Transverse colon (tissue), 4 donors: Measurements from ENCODE around the gene RCBTB1. TPM values are rescaled to one million over a fixed set of nuclear protein-coding genes. Genes with fewer than 3 reads are reported as not detected.

Source experiments
- DNase-seq: peaks from one replicate; pipeline ENCODE4 v3.0.0-alpha.2; 2019
- H3K27ac ChIP-seq, 4 donors: fragments of 200-600 bp; sonication (generic); 2 replicates each; pipeline ENCODE4 v1.5.1; 2016 to 2018; ENCODE audit warnings: inconsistent platforms in 4 of 4
- H3K27me3 ChIP-seq: fragments of 200-600 bp; sonication (generic); 2 replicates; pipeline ENCODE4 v1.5.1; 2017; ENCODE audit warnings: inconsistent platforms
- H3K36me3 ChIP-seq, 4 donors: fragments of 200-600 bp; sonication (generic); 2 replicates each; pipeline ENCODE4 v1.5.1; 2017 to 2019; ENCODE audit warnings: inconsistent platforms in 4 of 4
- H3K4me1 ChIP-seq, 4 donors: fragments of 200-600 bp; sonication (generic); 2 replicates each; pipeline ENCODE4 v1.5.1; 2017 to 2020; ENCODE audit warnings: inconsistent platforms in 4 of 4
- H3K4me3 ChIP-seq, 4 donors: fragments of 200-600 bp; sonication (generic); 1 replicate in 1 of 4; 2 replicates in 3 of 4; pipeline versions ENCODE4 v1.5.1 to v1.6.1; 2017 to 2019; ENCODE audit warnings: inconsistent platforms in 4 of 4
- H3K9me3 ChIP-seq, 2 donors: fragments of 200-600 bp; sonication (generic); 2 replicates each; pipeline ENCODE4 v1.5.1; 2017 to 2019; ENCODE audit warnings: inconsistent platforms in 2 of 2
- CTCF ChIP-seq, 5 experiments: fragments of 200-600 bp in 3 of 5; fragments of 450-650 bp in 2 of 5; sonication (generic) in 3 of 5; IDR thresholded peaks; 1 replicate in 2 of 5; 2 replicates in 3 of 5; pipeline ENCODE4 v1.5.1; 2016 to 2017; ENCODE audit warnings: antibody characterized with exemption in 5 of 5, inconsistent platforms in 3 of 5, mild to moderate bottlenecking in 2 of 5, moderate library complexity in 1 of 5
- EP300 ChIP-seq: sonication (generic); formaldehyde crosslinking; IDR thresholded peaks from one replicate; pipeline ENCODE4 v1.6.1; 2017; ENCODE audit warnings: antibody characterized with exemption, low read depth
- POLR2A ChIP-seq: fragments of 450-650 bp; IDR thresholded peaks from one replicate; pipeline ENCODE4 v1.6.1; 2016; ENCODE audit warnings: antibody characterized with exemption, mild to moderate bottlenecking, moderate library complexity
- POLR2AphosphoS5 ChIP-seq, 3 donors: sonication (generic); formaldehyde crosslinking; IDR thresholded peaks; one replicate each; pipeline ENCODE4 v1.6.1; 2016; ENCODE audit warnings: antibody characterized with exemption in 3 of 3
- WGBS, 2 donors: methylation state at CpG; one replicate each; pipeline ENCODE4 v1.1.5; 2018; ENCODE audit warnings: low coverage in 1 of 2; 5-methylcytosine and 5-hydroxymethylcytosine counted together
- in situ Hi-C, 4 donors: fragments of 200-750 bp; cut with MboI; loops; one replicate each; pipeline versions ENCODE4 v1.15.0 to v1.15.1; 2017; ENCODE audit warnings: low sequenced_read_pairs in 3 of 4, low pct_ligation_motif_present in 1 of 4, low pct_unique_long_range_greater_than_20kb in 1 of 4
- intact Hi-C: fragments of 100-400 bp; cut with DNase I; formaldehyde crosslinking; loops from one replicate; pipeline ENCODE4 v1.15.1; 2023; ENCODE audit warnings: low total_unique reads
- total RNA-seq, 4 donors: library from RNA; depleted of rRNA; stranded (reverse); fragments of >200 nt; gene quantifications; one replicate each; pipeline ENCODE4 v1.1.0, GENCODE V29; 2016

RCBTB1 gene
- total RNA-seq, 4 donors from 2014 or later: 4.9 to 10.4 (median 7.7) TPM

GRCh38 chr13:49495783-49496762, 89.3 kb downstream of the RCBTB1 start, which contains the start of gene PHF11:
Gene PHF11 (plus strand): TSS chr13:49495953. CDS start chr13:49496002, 49 bp downstream.
- peaks cover 0 to 9% (median 7%) of the 10 kb centered on the region in 4 donors for H3K4me1 ChIP-seq
- 2% methylated on average over 43 of the region's 71 CpGs; no CpG with 5 or more reads in 1 of the 2 donors for WGBS, 2 donors
- TF ChIP-seq POLR2A (peak; percentile 74), POLR2AphosphoS5 (IDR thresholded peaks at IDR 0.05) (peak; percentile 11 to 81 (median 76)), EP300 (no peak), CTCF (IDR thresholded peaks at IDR 0.05) (peak in 2 of 5 experiments; percentile 16)
- in situ Hi-C loops: no loop called here
- H3K27ac ChIP-seq: peak within 1 kb of the TSS; percentile 91 to 96 (median 92)
- DNase-seq: peak; percentile 87
- peak within 1 kb of the TSS; percentile 17 to 69 (median 56) for H3K4me3 ChIP-seq
- intact Hi-C loops: no loop called here
- H3K9me3 ChIP-seq: no peaks in the 10 kb centered on the region
- no peaks in the 10 kb centered on the region for H3K36me3 ChIP-seq
- no peaks in the 10 kb centered on the region for H3K27me3 ChIP-seq

- Histone ChIP-seq H3K4me1 (peaks cover 0 to 9% (median 7%) of the 10 kb centered on the region in 4 donors), H3K27me3 (no peaks in the 10 kb centered on the region), H3K36me3 (no peaks in the 10 kb centered on the region), H3K9me3 (no peaks in the 10 kb centered on the region), H3K27ac (peak overlapping the region; percentile 91 to 96 (median 92)), H3K4me3 (peak overlapping the region; percentile 17 to 69 (median 56))
- no peak for DNase-seq
- 36 to 40% methylated on average over 2 of the region's 2 CpGs for WGBS, 2 donors
- in situ Hi-C loops: no loop called here
- TF ChIP-seq POLR2A (no peak), EP300 (no peak), CTCF (IDR thresholded peaks at IDR 0.05) (no peak), POLR2AphosphoS5 (IDR thresholded peaks at IDR 0.05) (no peak)
- intact Hi-C loops: no loop called here
These were observed 90.7 kb downstream of the RCBTB1 start for GRCh38 chr13:49494645-49495044.

DNA sequence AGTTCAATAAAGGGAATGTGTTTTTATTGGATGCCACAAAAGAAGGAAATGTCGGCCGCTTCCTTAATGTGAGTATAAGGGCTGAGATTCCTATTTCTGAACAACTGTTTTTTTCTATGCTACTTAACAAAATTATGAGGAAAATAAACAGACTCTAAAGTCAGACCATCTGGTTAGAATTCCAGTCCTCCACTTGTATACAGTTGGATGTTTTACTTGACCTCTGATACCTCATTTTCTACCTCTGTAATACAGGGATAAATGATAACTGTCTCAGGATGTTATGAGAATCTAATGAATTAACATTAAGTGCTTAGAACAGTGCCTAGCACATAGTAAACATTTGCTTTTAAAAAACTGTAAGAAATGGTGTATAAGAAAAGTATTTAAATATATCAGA, 96.8 kb downstream of the RCBTB1 start:
- Histone ChIP-seq H3K4me1 (no peaks in the 10 kb centered on the region), H3K4me3 (no peak overlapping the region), H3K27me3 (no peaks in the 10 kb centered on the region), H3K36me3 (peaks cover 0 to 32% (median 5%) of the 10 kb centered on the region in 4 donors), H3K9me3 (no peaks in the 10 kb centered on the region), H3K27ac (no peak overlapping the region)
- no peak for DNase-seq
- TF ChIP-seq EP300: no peak
- TF ChIP-seq CTCF (IDR thresholded peaks at IDR 0.05): no peak
- no peak for TF ChIP-seq POLR2A
- TF ChIP-seq POLR2AphosphoS5 (IDR thresholded peaks at IDR 0.05): no peak
- in situ Hi-C loops (no loop called here), intact Hi-C loops (no loop called here)
- WGBS, 2 donors: 88 to 100% methylated on average over 2 of the region's 2 CpGs

Other genes with a start within 250 kb of the RCBTB1 start
- 10 to 100 TPM; 23.5 to 36.7 (median 25.4) TPM for gene CAB39L, start 141.5 kb downstream of the RCBTB1 start, total RNA-seq
- 10 to 100 TPM in 1 of 4 donors, 1 to 10 TPM in 3; 2.8 to 11.6 (median 8.8) TPM for gene SETDB2, start 141.3 kb downstream of the RCBTB1 start, total RNA-seq
- gene PHF11, start 89.6 kb downstream of the RCBTB1 start, total RNA-seq: 10 to 100 TPM in 3 of 4 donors, 1 to 10 TPM in 1; 4.2 to 32.1 (median 18.7) TPM
- gene ARL11, start 42.9 kb upstream of the RCBTB1 start, total RNA-seq: under 1 TPM in 2 of 4 donors, not detected in 2; 0.68 to 0.79 TPM
- 10 to 100 TPM in 2 of 4 donors, 1 to 10 TPM in 2; 6.0 to 56.2 (median 16.4) TPM for gene EBPL, start 105.9 kb upstream of the RCBTB1 start, total RNA-seq
- 10 to 100 TPM; 23.1 to 29.2 (median 24.9) TPM for gene KPNA3, start 207.1 kb upstream of the RCBTB1 start, total RNA-seq